HG03066 (cell line): Measurements from ENCODE around the gene SIL1.

Source experiments
- ATAC-seq: cut with Tn5 transposase; IDR thresholded peaks from one replicate; pipeline ENCODE4 v1.9.1; 2021; ENCODE audit warnings: low read depth; ENCODE audit not compliant: unreplicated experiment

Gene SIL1

DNA sequence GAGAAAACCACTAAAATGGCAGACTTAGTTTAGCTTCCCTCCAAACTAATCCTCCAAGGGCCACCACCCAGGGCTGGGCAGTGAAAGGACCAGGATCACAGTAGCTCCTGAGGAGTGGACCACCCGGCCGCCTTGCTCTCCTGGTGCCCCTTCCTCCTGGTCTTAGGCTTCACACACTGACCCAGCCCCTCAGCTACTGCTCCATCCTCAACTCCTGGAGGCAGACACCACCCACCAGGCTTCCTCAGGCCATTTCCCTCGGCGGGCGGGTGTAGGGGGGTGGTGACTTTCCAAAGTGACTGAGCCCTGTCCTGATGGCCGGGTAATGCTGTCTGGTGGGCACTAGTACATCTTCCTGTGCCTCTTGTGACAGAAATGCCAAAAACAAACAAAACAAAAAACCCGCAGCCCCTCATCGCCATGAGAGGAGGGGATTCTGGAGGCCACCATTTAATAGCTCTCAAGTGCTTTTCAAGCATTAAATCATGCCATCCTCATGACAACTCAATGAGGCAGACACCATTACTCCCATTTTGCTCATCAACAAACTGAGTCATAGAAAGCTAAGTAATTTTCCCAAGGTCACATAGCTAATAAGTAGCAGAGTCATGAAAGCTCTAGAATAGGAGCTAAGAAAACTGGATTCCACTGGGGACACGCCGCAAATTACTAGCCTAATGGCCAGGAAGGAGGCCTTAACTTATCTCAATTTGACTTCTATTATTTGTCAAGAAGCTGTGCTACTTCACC is 231.8 kb downstream of the SIL1 start:
- no peak for ATAC-seq

DNA sequence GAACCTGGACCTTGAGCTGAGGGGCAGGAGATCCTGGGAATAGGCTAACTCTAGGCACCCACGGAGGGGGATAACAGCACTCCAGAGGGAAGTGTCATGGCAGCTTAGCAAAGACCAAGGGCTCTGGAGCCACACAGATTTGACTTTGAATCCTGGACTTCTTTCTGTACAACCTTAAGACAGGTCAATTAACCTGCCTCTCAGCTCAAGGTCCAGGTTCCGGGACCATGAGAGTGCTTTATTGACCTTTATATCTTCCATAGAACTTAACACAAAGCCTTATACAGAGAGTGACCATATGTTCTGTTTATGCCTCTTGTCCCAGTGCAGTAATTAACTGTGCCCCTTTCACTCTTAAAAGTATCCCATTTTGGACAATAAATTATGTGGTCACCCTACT is 232.5 kb downstream of the SIL1 start:
- ATAC-seq, result no peak

DNA sequence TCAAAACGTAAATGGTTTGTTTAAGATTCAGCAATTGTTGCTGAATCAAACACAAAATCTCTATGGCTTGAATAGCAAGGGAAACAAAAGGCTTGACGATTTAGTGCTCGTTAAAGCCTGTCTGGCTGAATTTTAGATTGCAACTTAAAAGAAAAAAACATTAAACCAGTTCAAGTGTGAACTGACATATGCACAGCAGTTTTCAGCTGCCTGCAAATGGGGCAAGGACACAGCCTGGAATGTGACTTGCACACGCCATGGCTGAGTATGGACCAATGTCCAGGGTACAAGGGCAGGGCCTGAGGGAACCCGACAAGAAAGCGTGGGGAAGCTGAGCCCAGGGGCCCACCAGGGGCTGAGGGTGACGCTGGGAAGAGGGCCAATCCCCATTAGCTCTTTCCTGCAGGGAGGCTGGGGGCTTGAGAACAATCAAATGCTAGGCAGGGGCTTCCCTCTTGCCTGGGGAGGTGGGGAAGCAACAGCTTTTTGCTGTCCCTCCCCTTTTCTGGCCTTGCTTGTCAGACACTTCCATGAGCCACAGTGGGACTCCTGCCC is 233.4 kb downstream of the SIL1 start:
- no peak for ATAC-seq

DNA sequence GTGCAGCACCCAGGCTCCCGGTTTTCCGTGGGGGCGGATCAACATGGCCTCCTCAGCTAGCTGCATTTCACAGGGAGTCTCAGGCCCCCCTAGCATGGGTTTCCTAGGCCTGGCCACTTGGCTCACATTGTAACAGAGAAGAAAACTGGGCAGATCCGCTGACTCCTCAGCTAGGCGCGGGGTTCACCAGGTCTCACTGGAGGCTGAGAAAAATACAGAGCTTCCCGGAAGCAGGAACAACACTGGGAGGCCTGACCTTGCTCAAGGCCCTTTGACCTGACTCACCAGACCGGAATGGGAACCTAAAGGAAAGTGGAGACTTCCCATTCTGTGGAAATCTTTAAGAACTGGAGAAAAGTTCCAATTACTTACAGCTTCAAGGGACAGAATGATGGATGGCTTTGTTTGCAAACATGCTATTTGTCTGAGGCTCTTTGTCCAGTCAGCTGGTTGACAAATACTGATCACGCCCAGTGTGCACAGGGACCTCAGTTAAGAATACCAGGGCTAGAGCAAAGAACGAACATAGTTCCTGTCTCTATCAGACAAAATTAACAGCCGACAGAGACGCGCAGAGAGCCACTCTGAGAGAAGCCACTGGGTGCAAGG is 234.3 kb downstream of the SIL1 start:
- no peak for ATAC-seq

DNA sequence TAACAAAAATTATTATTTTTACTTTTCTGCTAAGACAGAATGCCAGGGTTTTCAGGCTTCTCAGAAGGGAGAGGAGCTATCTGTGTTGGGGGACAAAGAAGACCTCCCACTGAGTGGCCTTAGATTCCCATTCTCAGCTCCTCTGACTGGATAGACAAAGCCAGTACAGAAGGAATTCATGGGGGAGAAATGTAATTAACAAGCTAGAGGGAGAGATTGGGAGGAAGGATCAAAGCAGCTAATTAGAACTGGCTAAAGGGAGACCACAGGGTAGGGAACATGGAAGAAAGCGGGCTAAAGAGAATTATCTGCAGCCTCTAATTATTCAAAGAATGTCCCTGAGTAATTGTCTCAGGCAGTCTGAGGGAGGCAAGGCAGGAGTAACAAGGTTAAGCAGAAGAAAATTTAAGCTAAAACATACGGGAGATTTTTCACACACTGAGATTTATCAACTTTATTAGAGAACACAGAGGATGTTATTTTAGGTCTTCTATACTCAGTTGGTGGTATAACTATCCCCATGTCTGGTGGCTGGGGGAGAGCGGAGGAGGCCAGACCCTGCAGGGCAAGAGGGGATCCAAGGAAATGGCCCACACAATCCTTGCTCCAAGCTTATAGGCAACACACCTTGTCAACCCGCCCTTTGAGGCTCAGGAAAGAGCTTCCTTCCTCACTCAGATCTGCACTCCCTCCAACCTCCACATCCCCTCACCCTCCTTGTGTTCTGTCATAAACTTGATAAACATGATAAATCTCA is 235.4 kb downstream of the SIL1 start:
- no peak for ATAC-seq

DNA sequence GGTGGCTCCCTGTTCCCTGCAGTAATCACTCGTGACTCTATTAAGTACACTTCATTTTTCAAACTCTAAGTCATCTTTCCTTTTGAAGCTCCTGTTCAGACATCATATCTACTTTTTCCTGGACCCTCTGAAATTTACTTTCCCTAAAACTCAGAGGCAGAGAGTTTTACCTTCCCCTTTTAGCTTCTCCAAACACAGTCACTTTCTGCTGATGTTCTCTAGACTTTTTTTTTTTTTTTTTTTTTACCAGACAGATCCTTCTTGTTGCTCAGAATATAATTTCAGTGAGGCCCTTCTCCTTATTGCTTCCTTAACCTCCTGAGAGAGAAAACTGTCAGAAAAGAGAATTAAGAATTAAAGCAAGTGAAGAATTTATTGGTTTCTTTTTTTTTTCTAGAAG is 236.4 kb downstream of the SIL1 start:
- no peak for ATAC-seq

DNA sequence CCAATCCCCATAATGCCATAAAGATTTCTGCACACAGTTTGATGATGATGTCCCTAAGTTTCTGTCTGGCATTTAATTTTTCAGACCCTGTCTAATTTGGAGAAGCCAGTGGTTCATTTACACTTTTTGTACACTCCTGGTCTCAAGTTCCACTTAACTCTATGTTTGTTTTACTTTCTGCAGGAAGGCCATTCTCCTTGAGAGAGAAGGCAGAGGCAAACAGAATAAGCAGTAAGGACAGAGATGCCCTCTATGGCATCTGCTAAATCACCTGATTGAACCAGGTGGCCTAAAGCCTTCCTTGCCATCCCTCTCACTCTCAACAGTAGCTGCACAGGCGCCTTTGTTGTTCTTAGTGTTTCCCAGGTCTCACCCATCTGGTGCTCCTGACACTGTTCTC is 236.9 kb downstream of the SIL1 start:
- no peak for ATAC-seq

DNA sequence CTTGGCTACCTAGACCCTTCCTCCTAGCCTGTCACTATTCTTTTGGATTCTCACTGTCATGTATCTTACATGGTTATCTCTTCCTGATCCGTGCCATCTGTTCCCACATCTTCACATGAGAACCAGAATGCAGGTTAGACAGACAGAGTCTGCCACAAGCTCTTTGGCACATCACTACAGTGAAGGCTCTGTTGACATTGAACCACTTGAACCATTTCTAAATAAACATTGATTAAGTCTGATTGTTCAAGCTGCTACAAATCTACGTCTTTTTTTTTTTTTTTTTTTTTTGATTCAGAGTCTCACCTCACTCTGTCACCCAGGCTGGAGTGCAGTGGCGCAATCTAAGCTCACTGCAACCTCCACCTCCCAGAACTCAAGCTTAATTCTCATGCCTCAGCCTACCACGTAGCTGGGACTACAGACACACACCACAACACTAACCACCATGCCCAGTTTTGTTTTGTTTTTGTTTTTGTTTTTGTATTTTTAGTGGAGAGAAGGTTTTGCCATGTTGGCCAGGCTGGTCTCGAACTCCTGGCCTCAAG is 237.9 kb downstream of the SIL1 start:
- ATAC-seq, result no peak

DNA sequence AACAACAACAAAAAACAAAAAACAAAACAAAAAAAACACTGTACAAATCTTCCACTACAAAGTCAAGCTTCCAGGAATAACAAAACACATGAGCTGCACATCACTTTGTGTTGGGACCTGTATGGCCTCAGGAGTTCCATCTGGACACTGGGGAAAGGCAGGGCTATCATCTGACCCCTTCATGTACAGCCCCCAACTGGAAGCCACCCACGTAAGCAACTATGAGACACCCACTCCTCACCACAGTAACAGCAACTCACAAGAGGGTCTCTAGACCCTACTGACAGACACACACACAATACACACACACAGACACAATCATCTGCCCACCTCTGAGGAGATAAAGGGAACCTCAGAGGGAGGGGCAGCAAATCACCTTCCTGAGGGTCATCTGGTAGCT is 241.4 kb downstream of the SIL1 start:
- ATAC-seq, result no peak

DNA sequence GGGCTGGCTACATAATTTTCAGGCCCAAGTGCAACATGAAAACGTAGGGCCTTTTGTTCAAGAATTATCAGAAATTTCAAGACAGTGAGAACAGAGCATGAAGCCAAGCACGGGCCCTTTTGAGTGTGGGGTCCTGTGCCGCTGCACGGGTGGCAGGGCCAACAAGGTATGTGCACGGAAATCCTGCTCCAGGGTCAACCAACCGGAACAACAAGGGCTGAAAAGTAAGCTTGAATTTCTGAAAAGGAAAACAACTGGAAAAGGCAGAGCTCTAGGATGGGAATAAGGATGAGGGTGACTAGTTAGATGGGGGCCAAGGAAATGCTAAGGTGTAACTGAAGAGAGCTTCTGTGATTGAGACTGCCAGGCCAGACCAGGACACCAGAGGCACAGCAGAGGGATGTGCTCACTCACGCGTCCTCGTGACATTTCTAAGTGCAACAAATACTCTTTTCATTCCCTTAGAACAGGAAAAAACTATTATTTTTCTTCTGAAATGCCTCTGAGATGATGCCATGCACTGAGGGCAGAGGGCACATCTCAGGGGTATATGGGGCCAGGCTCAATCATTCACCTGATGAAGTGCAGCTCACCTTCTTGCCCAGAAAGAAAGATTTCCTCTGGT is 242.4 kb downstream of the SIL1 start:
- ATAC-seq, result no peak

DNA sequence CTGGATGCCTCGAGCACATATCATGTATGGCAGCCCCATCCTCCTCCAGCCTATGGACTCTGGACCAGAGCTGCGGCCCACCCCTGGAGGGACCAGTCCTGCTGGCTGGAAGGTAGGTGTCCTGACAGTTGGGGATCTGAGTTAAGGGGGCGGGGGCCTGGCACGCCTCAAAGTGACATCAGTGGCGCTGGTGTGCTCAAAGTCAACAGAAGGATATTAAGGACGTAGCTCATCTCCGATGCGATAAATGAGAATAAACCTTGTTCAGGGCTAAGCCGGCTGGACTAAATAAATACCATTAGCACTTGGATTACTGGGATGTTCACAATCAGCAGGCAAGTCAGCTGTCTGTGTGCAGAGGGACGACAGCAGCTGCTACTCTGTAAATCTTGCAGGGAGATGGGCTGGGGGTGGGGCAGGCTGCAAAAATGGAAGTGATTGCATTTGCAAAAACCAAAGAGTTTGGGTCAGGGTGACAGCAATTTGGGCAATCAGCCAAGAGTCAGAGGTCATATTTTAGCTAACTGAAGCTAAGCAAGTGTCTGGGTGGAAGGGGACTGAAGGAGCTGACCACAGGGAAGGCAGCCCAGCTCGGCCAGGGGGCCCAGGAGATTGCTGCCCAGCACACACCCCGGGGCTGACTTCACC is 243.0 kb downstream of the SIL1 start:
- ATAC-seq, result no peak

DNA sequence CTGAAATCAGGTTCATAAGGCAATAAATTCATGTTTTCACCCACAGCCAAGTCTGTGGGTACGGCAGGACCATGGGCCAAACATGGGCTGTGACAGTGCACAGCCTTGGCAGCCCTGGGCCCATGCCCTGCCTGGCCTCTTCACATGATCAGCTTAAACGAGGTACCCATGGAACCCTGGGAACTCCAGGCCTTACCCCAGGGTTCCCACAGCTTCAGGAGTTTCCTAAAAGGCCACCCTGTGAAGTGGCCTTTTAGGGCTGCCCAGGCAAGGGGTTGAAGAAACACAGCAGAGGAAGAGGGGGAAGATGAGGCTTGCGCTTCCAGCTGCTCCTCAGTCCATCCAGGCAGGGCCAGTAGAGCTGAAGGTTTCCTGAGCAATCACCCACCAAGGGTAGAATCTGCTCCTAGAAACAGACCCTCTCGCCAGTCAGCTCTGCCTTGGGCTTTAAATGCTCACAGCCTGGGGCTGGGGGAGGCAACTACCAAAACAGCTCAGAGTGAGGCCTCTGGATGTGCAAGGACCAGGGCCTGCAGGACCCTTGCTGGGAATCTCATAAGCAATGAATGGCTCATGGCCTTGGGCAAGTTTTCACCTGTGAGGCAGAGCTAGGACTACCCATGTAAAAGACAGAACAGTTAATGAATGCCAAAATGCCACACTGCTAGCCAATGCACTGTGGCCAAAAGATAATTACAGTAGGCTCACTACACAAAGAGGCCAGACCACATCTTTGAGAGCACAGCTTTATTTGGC is 243.7 kb downstream of the SIL1 start:
- no peak for ATAC-seq

DNA sequence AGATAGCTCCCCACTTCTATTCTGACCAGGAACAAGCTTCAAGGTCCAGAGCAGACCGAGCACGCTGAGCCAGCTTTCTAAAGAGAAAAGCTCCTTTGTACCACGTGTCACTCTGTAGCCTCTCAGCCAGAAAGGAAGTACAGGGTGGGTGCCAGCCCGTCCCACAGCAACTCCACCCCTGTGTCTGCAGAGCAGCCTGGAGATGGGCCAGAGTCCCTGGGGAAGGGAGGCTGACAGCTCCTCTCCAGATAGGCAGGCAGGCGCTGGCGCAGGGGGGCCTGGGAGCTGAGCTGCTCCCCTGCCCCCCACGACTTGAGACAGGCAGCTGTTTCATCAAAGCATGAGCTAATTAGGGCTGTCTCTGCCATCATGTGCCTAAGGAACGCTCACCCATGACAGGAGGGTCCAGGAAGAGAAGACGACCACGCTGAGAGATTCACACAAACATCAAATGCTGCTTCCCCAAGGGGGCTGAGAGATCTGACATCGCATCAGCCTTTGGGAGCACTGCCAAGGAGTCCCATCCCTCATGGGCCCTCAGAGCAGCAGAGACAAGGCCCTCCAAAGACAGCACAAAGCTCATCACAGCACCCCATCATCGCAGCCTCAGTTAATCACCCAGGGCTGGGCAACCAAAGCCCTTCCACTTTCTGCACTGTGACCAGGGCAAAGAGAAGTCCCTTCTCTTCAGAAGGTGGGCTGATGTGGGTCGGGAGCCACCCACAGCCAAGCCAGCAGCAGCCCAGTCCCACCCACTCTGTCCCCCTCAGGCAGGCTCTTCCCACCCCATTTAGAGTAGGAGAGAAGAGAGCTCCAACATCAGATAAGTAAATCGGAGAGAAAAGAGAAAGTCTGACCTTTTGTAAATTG is 244.5 kb downstream of the SIL1 start:
- ATAC-seq, result peak; percentile 74

DNA sequence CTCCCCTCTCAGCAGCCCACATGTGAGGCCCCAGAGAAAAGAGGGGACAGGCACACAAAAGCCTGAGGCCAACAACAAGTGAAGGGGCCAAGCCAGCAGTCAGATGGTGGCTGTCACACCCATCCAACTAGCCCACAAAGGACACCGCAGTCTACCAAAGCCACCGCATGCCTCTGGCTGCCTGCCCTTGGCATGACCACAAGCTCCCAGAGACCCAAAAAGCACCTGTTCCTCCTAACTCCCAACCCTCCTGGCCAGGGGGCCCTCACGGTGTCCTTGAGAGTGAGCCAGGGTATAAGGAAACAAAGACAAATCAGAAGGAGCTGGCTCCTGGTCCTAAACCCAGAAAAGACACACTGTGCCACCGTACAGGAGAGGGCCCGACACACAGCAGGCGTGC is 245.2 kb downstream of the SIL1 start:
- ATAC-seq, result no peak

DNA sequence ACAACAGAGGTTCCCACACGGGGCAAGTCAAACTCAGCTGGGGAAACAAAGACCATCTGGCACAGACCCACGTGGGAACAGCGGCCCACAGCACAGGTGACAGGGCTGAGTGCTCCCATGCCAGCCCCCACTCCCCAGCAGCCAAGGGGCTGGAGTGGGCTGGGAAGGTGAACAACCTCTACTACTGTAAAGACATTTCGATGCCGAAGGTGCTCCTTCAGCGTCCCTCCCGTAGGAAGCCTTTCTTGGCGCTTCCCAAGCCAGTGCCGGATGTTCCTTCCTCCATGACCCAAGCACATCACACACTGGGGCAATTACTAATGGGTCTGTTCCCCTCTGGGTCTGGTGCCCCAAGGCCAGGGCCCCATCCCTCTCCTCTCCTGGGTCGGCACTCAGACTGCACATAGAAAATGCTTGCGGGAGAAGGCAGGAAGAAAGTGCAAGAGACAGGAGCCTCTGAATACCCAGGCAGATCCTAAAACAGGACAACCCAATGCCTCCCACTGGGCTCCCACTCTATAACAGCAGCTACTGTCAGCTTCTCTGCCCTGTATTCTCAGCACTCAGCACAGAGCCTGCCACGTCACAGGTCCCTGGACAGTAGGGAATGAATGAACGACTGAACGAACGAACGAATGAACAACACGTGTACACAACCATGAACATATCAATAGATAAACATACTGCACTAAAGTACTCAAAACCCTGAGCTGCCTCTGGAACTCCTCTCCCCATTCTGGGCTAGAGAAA is 246.0 kb downstream of the SIL1 start:
- no peak for ATAC-seq

DNA sequence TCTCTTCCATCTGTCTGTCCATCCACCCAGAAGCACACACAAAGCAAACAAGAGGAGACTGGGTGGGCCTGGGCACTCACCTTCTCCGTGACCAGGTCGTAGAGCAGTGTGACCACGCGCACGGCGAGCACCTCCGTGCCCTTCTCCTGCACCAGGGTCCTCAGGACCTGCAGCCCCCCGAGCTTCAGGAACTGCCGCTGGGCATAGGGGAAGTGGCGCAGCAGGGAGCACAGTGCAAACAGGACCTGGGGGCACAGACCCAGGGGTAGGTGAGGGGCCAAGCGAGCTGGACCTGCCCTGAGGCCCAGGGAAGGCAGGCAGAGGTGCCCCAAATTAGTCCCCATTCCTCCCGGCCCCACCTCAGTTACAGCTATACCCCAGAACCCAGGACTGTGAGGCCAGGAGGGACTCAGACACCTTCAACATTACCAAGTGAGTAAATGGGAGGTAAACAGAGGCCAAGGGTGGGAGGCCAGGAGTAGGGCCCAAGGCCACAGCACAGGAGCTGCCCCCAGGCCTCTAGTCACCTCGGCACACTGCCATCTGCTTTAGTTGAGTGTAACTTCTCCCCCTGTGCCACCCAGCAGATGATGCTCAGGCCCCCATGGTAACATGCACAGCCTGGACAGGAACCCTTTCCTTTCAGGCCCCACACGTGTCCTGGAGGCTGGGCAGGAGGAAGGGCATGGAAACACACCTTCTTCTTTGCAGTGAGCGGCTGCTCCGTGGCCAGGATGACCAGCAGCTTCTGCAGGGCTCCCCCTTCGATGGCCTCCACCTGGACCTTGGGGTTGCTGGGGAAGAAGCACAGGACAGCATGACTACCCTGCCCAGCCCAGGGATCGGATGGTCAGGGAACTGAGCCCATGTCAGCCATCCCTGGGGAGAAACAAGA is 246.8 kb downstream of the SIL1 start:
- ATAC-seq, result no peak
